Measurements from ENCODE around the gene PFKP.

PFKP gene

DNA sequence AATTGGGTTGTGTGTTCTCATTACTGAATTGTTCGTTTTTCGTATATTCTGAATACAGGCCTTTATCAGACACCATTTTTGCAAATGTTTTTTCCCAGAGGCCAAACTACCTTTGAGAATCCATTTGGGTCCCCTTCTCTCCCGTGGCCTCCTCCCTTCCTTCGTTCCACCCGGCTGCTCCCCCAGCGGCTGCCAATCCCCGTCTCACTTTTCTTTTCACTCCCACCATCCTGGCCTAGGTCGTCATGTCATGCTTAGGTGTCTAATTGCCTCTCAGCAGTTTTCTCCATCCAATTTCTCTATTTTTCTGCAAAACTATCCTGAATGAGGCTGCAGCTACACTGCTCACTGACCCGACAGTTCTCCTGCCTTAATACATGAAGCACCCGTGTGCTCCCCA, 87.3 kb downstream of the PFKP start:
- Histone ChIP-seq H3K36me3 (ENCODE audit: control insufficient read depth in 2 of 2, insufficient read depth in 1 of 2, low read length in 2 of 2) (peaks cover 40 to 96% of the 10 kb centered on the region in 2 experiments), H3K27ac (ENCODE audit: extremely low read depth, low read depth, low read length) (no peak overlapping the region), H3K4me1 (ENCODE audit: control insufficient read depth, insufficient read depth, low read length) (no peaks in the 10 kb centered on the region), H3K4me3 (ENCODE audit: low read depth, low read length) (no peak overlapping the region), H3K9me3 (ENCODE audit: control insufficient read depth, insufficient read depth, low read depth, low read length) (no peaks in the 10 kb centered on the region)
- POLR2A ChIA-PET = no interaction called here
- no peak for TF ChIP-seq BCL11A (tag by site-specific recombination; IDR thresholded peaks at IDR 0.05; ENCODE audit: low read depth)
- no peak for TF ChIP-seq ZNF423 (tag by site-specific recombination; IDR thresholded peaks at IDR 0.05)
- TF ChIP-seq HOXD13 (CRISPR knock-in tag; IDR thresholded peaks at IDR 0.05; ENCODE audit: borderline replicate concordance) = no peak
- no peak for TF ChIP-seq ZNF600 (tag by site-specific recombination; IDR thresholded peaks at IDR 0.05)
- no peak for TF ChIP-seq ZNF121 (tag by site-specific recombination; IDR thresholded peaks at IDR 0.05)
- no peak for TF ChIP-seq ZNF416 (tag by site-specific recombination; IDR thresholded peaks at IDR 0.05)
- TF ChIP-seq ZNF202 (tag by site-specific recombination; IDR thresholded peaks at IDR 0.05; ENCODE audit: borderline replicate concordance) = no peak
- no peak for TF ChIP-seq ZNF48 (tag by site-specific recombination; IDR thresholded peaks at IDR 0.05)
- no peak for TF ChIP-seq ZNF837 (tag by site-specific recombination; IDR thresholded peaks at IDR 0.05)
- no peak for TF ChIP-seq YY1 (tag by site-specific recombination; IDR thresholded peaks at IDR 0.05)
- no peak for TF ChIP-seq ZBTB20 (tag by site-specific recombination; IDR thresholded peaks at IDR 0.05)
- no peak for TF ChIP-seq ZNF701 (tag by site-specific recombination; IDR thresholded peaks at IDR 0.05)
- CTCF ChIA-PET = no interaction called here

DNA sequence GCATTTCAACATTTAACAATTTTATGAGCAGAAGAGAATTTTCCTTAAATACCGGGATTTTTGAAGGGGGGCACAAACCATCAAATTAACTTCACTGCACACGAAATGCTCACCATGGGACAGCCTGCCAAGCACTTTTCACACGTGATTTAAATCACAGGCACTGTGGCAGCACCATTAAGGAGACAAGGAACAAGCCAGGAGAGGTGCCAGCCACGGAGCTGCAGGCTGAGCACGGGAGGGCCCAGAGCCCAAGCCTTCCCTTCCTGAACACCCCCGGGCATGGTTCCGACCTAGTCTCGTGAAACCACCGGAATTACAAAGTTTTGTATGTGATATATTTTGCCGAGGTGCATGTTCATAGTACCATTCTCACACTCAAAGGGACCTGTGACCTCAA, 91.8 kb downstream of the PFKP start:
- Histone ChIP-seq H3K9me3 (ENCODE audit: control insufficient read depth, insufficient read depth, low read depth, low read length) (no peaks in the 10 kb centered on the region), H3K27ac (ENCODE audit: extremely low read depth, low read depth, low read length) (no peak overlapping the region)
- POLR2A ChIA-PET = no interaction called here

DNA sequence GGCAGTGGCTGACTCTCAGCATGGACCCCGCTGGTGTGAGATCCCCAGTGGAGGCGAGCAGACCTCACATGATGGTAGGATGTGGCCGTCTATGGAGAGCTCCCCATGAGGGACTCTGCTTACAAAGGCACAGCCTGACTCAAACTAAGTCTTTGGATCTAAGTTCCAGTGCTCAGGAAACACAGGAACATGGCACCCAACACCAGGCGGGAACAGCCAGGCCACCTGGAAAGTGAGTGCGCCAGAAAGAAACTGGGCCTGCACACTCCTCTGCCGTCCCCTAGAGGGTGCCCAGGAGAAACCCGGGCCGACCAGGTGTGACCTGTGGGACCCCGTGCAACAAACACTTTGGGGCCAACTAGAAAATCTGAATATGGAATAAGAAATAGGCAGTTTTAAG, 95.2 kb downstream of the PFKP start:
- CTCF ChIA-PET = no interaction called here
- no peak for TF ChIP-seq ZNF324 (tag by site-specific recombination; IDR thresholded peaks at IDR 0.05)
- TF ChIP-seq ZNF175 (tag by site-specific recombination; IDR thresholded peaks at IDR 0.05) = no peak
- no peak for TF ChIP-seq ZNF514 (tag by site-specific recombination; IDR thresholded peaks at IDR 0.05)
- no peak for TF ChIP-seq SP7 (tag by site-specific recombination; IDR thresholded peaks at IDR 0.05)
- TF ChIP-seq ZNF335 (tag by site-specific recombination; conservative IDR thresholded peaks at IDR 0.05) = no peak
- no peak for TF ChIP-seq ZNF677 (tag by site-specific recombination; IDR thresholded peaks at IDR 0.05)
- TF ChIP-seq KLF9 (tag by site-specific recombination; IDR thresholded peaks at IDR 0.05; ENCODE audit: low read depth) = no peak
- no peak for TF ChIP-seq KLF8 (tag by site-specific recombination; IDR thresholded peaks at IDR 0.05)
- TF ChIP-seq, protein P1, sequence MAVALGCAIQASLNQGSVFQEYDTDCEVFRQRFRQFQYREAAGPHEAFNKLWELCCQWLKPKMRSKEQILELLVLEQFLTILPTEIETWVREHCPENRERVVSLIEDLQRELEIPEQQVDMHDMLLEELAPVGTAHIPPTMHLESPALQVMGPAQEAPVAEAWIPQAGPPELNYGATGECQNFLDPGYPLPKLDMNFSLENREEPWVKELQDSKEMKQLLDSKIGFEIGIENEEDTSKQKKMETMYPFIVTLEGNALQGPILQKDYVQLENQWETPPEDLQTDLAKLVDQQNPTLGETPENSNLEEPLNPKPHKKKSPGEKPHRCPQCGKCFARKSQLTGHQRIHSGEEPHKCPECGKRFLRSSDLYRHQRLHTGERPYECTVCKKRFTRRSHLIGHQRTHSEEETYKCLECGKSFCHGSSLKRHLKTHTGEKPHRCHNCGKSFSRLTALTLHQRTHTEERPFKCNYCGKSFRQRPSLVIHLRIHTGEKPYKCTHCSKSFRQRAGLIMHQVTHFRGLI (tag by site-specific recombination; IDR thresholded peaks at IDR 0.05) = no peak
- no peak for TF ChIP-seq KLF10 (tag by site-specific recombination; IDR thresholded peaks at IDR 0.05)
- no peak for TF ChIP-seq ZNF596 (tag by site-specific recombination; IDR thresholded peaks at IDR 0.05)
- TF ChIP-seq HOXC10 (CRISPR knock-in tag; IDR thresholded peaks at IDR 0.05) = no peak
- TF ChIP-seq ZNF664 (tag by site-specific recombination; IDR thresholded peaks at IDR 0.05) = no peak
- Histone ChIP-seq H3K4me1 (ENCODE audit: control insufficient read depth, insufficient read depth, low read length) (no peaks in the 10 kb centered on the region), H3K4me3 (ENCODE audit: low read depth, low read length) (no peak overlapping the region), H3K27ac (ENCODE audit: extremely low read depth, low read depth, low read length) (no peak overlapping the region), H3K9me3 (ENCODE audit: control insufficient read depth, insufficient read depth, low read depth, low read length) (no peaks in the 10 kb centered on the region), H3K36me3 (ENCODE audit: control insufficient read depth in 2 of 2, insufficient read depth in 1 of 2, low read length in 2 of 2) (peaks cover 25 to 92% of the 10 kb centered on the region in 2 experiments)
- POLR2A ChIA-PET = interaction anchor here (0.7 to 1.2 kb wide), 2 partner anchors 10 to 23 kb away, joined by 4 to 6 read pairs; partner anchors contain the start of gene PITRM1

More for the DNA sequence above, 91.8 kb downstream of the PFKP start:
- Histone ChIP-seq H3K36me3 (ENCODE audit: control insufficient read depth in 2 of 2, insufficient read depth in 1 of 2, low read length in 2 of 2) (peaks cover 41 to 91% of the 10 kb centered on the region in 2 experiments), H3K4me1 (ENCODE audit: control insufficient read depth, insufficient read depth, low read length) (no peaks in the 10 kb centered on the region), H3K4me3 (ENCODE audit: low read depth, low read length) (no peak overlapping the region)
- TF ChIP-seq ZBTB8A (tag by site-specific recombination; IDR thresholded peaks at IDR 0.05) (no peak), HOXA7 (CRISPR knock-in tag; IDR thresholded peaks at IDR 0.05; ENCODE audit: borderline replicate concordance) (no peak), ZNF623 (tag by site-specific recombination; IDR thresholded peaks at IDR 0.05) (no peak), ZNF660 (tag by site-specific recombination; IDR thresholded peaks at IDR 0.05) (no peak)
- TF ChIP-seq, protein P2, sequence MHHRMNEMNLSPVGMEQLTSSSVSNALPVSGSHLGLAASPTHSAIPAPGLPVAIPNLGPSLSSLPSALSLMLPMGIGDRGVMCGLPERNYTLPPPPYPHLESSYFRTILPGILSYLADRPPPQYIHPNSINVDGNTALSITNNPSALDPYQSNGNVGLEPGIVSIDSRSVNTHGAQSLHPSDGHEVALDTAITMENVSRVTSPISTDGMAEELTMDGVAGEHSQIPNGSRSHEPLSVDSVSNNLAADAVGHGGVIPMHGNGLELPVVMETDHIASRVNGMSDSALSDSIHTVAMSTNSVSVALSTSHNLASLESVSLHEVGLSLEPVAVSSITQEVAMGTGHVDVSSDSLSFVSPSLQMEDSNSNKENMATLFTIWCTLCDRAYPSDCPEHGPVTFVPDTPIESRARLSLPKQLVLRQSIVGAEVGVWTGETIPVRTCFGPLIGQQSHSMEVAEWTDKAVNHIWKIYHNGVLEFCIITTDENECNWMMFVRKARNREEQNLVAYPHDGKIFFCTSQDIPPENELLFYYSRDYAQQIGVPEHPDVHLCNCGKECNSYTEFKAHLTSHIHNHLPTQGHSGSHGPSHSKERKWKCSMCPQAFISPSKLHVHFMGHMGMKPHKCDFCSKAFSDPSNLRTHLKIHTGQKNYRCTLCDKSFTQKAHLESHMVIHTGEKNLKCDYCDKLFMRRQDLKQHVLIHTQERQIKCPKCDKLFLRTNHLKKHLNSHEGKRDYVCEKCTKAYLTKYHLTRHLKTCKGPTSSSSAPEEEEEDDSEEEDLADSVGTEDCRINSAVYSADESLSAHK (tag by site-specific recombination; IDR thresholded peaks at IDR 0.05) = no peak
- CTCF ChIA-PET = no interaction called here

Measured in HEK293 (cell line).